GM18909 (cell line): Measurements from ENCODE around the gene CSMD2.

ENCODE experiments used
- ATAC-seq: cut with Tn5 transposase; IDR thresholded peaks from one replicate; pipeline ENCODE4 v1.9.1; 2021; ENCODE audit warnings: mild to moderate bottlenecking; ENCODE audit not compliant: unreplicated experiment, poor library complexity

CSMD2 gene

GRCh38 chr1:33972676-33973395 lies 192.2 kb downstream of the CSMD2 start:
- ATAC-seq: no peak

- ATAC-seq: no peak
Measured at GRCh38 chr1:33971913-33972312, 193.1 kb downstream of the CSMD2 start.

GRCh38 chr1:33971018-33971710 lies 193.9 kb downstream of the CSMD2 start:
- no peak for ATAC-seq

- no peak for ATAC-seq
Measured at GRCh38 chr1:33970148-33970825, 194.7 kb downstream of the CSMD2 start.

GRCh38 chr1:33966346-33967141 lies 198.5 kb downstream of the CSMD2 start:
- no peak for ATAC-seq

GRCh38 chr1:33965086-33965485 lies 199.9 kb downstream of the CSMD2 start:
- no peak for ATAC-seq

GRCh38 chr1:33962061-33962460 lies 203.0 kb downstream of the CSMD2 start:
- ATAC-seq: no peak

GRCh38 chr1:33960188-33960895 lies 204.7 kb downstream of the CSMD2 start:
- no peak for ATAC-seq

GRCh38 chr1:33957854-33958253 lies 207.2 kb downstream of the CSMD2 start:
- no peak for ATAC-seq

- no peak for ATAC-seq
Measured at GRCh38 chr1:33955096-33955495, 209.9 kb downstream of the CSMD2 start.

- ATAC-seq: no peak
Measured at GRCh38 chr1:33949570-33949969, 215.5 kb downstream of the CSMD2 start.

- no peak for ATAC-seq
Measured at GRCh38 chr1:33948291-33948690, 216.7 kb downstream of the CSMD2 start.

GRCh38 chr1:33946836-33947235 lies 218.2 kb downstream of the CSMD2 start:
- no peak for ATAC-seq

GRCh38 chr1:33944846-33945245 lies 220.2 kb downstream of the CSMD2 start:
- ATAC-seq: no peak

GRCh38 chr1:33943978-33944377 lies 221.1 kb downstream of the CSMD2 start:
- ATAC-seq: no peak

- no peak for ATAC-seq
Measured at GRCh38 chr1:33932871-33933270, 232.2 kb downstream of the CSMD2 start.

GRCh38 chr1:33931111-33931475 lies 233.9 kb downstream of the CSMD2 start:
- no peak for ATAC-seq

- ATAC-seq: no peak
Measured at GRCh38 chr1:33930346-33931110, 234.5 kb downstream of the CSMD2 start.

GRCh38 chr1:33928251-33928650 lies 236.8 kb downstream of the CSMD2 start:
- no peak for ATAC-seq
